ENCODE data around the gene SELPLG.
"Not testable (repeated sequence)": the region's sequence is repeated elsewhere in the genome, so short reads cannot be mapped to it uniquely, and the experiment has no call there.

The SELPLG gene

DNA sequence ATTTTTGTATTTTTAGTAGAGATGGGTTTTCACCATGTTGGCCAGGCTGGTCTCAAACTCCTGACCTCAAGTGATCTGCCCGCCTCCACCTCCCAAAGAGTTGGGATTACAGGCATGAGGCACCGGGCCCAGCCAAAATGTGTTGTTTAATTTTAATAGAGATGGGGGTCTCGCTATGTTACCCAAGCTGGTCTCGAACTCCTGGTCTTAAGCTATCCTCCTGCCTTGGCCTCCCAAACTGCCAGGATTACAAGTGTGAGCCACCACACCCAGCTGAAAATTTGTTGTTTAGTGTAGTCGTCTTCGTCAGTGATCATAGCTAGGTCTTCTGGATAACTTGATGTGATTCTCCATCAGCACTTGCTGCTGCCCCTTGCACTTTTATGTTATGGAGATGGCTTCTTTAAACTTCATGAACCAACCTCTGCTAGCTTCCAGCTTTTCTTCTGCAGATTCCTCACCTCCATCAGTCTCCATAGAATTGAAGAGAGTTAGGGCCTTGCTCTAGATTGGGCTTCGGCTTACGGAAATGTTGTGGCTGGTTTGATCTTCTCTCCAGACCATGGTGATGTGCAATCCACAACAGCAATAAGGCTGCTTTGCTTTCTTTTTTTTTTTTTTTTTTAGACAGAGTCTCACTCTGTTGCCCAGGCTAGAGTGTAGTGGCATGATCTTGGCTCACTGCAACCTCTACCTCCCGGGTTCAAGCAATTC is 58.3 kb downstream of the SELPLG start:
- no peak for DNase-seq

- DNase-seq: not testable (repeated sequence)
These were observed 59.4 kb downstream of the SELPLG start for GRCh38 chr12:108574276-108574675.

DNA sequence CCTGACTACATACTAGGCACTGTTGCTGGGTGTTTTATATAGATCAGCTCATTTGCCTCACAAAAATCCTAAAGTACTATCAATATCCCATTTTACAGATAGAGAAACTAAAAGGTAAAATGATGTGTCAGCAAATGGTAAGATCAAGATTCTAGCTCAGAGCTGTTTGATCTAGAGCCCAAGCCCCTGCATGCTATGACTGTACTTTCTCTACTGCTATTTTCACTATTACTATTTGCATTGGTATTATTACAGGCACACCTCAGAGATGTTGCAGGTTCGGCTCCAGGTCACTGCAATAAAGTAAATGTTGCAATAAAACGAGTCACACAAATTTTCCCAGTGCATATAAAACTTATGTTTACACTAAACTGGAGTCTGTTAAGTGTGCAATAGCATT is 60.4 kb downstream of the SELPLG start:
- no peak for DNase-seq

- DNase-seq: no peak
These were observed 61.4 kb downstream of the SELPLG start for GRCh38 chr12:108572166-108572790.
